Stimulated activated naive CD8-positive, alpha-beta T cell treated with anti-CD3 and anti-CD28 coated beads, Interleukin-15, Interleukin-2, amounts not matched to agents 100 U/mL and 50 U/mL, for 24 hours (primary cell): ENCODE measurements around the gene WNT16.
"Not testable (repeated sequence)": the region's sequence is repeated elsewhere in the genome, so short reads cannot be mapped to it uniquely, and the experiment has no call there.

Source experiments
- ATAC-seq: fragments of 150-1000 bp; cut with Tn5 transposase; one replicate; pipeline ENCODE4 v1.10.0; 2021
- DNase-seq: peaks from one replicate; pipeline ENCODE4 v3.0.0; 2021

Gene WNT16, protein sequence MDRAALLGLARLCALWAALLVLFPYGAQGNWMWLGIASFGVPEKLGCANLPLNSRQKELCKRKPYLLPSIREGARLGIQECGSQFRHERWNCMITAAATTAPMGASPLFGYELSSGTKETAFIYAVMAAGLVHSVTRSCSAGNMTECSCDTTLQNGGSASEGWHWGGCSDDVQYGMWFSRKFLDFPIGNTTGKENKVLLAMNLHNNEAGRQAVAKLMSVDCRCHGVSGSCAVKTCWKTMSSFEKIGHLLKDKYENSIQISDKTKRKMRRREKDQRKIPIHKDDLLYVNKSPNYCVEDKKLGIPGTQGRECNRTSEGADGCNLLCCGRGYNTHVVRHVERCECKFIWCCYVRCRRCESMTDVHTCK

DNA sequence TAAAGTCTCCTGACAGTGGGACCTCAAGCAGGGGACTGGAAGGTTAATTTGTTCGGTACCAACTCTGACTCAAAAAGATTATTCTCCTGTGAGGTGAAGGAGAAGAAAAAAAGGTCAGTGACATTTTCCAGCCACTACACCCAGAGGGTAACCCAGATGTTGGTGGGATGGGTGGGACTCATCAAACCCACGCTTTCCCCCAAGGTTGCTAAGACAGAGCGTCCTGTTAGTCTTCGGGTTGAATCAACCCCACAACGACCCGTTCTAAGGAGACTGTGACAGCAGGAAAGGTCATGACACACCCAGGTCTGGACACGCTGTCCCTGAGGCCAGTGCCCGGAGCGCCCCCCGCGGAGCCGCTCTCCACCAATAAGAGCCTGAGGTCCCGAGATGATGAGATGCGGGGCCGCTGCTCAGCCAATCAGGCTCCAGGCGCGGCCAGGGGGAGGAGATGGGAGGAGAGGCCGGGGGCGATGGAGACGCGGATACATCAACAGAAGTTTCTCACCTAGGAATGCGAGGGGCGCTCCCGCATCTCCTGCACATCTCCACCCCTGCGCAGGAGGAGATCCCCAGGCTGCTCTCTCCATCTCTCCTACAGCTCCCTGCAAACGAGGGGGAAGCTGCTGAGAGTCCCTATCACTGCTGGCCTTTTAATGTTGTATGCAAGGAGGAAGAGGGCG lies at the start of gene WNT16:
Gene WNT16 (plus strand): TSS at position 493 of the 683 bp plus-strand sequence. CDS start 293 bp downstream, outside the sequence.
- peak; percentile 84 for ATAC-seq

DNA sequence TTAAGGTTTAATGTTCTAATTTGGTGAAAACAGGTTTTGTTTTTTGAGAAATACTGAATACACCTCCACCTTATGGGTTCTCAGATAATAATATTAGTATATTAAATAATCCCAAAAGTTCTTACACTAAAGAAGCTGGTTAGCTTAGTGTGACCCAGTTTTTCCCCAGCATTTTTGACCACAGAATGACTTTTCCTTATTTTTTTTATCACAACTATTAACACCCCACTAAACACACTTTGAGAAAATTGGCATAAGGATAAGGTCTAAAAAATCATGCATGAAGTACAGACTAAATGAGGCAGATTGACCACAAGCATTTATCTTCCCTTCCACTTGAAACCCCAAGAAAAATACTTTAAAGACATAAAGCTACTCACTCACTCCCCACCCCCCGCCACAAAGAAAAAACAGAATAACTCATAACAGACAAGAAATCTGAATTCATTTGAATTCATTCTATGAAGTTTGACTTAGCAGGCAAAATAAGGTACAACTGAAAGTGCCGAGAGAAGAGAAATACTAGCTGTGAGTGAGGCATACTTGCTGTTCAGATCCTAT lies 49.7 kb upstream of the WNT16 start:
- DNase-seq (no peak), ATAC-seq (peak; percentile 31)

More for the DNA sequence above, at the start of gene WNT16:
- DNase-seq, result peak; percentile 23

DNA sequence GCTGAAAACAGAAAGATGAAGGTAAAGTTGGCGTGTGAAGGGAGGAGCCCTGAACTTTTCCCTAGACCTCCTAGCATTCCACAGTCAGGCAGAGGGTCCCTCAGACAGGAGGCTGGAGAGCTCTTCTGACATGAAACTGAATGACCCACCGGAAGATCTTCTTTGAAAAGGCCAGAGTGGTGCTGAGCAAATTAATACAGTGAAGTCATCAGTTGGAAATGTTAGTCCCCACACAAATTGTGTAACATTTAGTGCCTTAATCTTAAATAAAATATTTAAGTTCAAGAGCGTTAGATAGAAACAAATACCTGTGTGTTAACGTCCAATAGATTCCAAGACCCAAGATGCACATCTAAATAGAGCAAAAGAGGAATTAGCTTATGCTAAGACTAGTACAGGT lies 49.0 kb upstream of the WNT16 start:
- DNase-seq, result no peak
- ATAC-seq, result no peak

DNA sequence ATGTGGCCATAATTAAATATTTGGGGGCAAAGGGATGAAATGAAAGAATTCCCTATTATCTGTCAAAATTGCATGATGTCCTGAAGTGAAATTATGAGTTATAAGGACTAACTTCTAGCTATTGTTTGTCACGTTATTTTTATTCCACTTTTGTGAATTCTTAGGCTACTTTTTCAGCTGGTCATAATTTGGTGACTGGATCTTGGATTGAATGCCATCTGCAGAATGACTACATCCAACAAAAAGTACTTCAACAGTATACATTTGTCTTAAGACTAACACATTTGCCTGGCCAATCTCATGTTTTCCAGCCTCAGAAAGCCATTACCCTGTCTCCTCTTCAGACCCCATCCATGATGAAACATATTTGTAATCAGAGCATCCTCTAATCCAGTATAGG lies 48.1 kb upstream of the WNT16 start:
- ATAC-seq, result no peak
- no peak for DNase-seq

DNA sequence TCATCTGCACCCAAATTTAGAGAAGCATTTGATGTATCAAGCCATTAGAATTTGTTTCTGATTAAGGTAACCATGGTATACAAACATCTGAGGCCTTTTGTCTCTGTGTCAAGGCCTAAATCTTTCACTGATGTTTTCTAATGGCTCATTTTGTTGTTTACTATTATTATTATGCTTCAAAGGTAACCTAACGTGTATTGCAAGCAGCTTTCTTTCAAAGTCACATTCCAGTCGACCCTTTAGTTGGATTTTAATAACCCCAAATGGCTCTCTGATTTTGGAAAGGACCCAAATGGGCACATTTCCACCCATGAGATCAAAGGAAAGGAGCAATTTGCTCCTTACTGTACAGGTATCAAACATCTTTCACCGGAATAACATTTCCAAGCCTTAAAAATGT lies 46.7 kb upstream of the WNT16 start:
- DNase-seq, result no peak
- ATAC-seq, result no peak

DNA sequence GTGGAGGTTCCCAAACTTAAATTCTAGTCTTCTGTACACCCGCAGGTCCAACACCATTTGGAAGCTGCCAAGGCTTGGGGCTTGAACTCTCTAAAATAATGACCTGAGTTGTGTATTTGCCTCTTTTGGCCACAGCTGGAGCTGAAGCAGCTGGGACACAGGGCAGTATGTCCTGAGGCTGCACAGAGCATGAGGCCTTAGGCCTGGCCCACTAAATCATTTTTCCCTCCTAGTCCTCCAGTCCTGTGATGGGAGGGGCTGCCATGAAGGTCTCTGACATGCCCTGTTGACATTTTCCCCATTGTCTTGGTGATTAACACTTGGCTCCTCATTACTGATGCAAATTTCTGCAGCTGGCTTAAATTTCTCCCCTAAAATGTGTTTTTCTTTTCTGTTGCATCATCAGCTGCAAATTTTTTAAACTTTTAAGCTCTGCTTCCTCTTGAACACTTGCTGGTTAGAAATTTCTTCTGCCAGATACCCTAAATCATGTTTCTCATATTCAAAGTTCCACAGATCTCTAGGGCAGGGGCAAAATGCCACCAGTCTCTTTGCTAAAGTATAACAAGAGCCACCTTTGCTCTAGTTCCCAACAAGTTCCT lies 43.6 kb upstream of the WNT16 start:
- DNase-seq (no peak), ATAC-seq (no peak)

DNA sequence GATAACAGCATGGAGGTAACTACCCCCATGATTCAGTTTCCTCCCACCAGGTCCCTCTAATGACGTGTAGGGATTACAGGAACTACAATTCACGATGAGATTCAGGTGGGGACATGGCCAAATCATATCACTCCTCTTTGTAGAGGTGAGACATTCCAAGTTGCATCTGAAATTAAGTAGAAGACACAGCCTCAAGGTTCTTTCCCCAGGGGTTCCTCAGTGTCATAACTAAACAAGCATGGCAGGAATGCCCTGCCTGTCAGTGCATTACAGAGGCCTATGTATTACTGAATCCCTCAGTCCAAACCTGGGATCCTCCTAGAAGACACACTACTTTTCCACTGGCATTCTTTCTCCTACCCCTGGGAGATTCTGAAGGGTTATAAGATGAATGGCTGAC lies 42.6 kb upstream of the WNT16 start:
- DNase-seq (no peak), ATAC-seq (no peak)

DNA sequence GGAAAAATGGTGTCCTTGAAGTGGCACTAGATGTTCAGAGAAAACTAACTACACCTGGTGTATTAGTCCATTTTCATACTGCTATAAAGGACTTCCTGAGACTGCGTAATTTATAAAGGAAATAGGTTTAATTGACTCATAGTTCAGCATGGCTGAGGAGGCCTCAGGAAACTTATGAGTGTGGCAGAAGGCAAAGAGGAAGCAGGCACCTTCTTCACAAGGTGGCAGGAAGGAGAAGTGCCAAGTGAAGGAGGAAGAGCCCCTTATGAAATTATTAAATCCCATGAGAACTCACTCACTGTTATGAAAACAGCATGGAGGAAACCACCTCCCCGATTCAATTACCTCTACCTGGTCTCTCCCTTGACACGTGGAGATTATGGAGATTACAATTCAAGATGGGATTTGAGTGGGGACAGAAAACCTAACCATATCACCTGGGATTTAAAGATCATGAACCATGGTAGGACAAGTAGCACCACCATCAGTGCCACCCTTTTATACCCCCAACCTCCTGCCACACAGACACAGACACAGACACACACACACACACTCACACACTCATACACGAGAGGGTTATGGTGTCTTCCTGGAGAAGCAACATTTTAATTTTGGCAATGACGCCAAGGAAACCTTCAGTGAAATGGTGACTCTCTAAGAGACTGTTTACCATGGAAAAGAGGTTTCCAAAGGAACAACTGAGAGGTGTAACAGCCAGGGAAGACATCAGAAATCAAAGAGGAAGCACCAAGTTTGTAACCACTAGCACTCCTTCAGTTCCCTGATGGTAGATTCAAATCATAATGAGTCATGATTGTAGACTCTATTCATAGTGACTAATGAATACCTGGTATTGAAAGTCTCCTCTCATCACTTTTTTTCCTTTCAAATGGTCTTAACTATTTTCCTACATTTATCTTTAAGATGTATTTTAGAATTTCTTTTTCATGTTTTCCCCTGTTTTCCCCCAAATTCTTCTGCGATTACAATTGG lies 41.8 kb upstream of the WNT16 start:
- ATAC-seq (peak; percentile 66), DNase-seq (no peak)

DNA sequence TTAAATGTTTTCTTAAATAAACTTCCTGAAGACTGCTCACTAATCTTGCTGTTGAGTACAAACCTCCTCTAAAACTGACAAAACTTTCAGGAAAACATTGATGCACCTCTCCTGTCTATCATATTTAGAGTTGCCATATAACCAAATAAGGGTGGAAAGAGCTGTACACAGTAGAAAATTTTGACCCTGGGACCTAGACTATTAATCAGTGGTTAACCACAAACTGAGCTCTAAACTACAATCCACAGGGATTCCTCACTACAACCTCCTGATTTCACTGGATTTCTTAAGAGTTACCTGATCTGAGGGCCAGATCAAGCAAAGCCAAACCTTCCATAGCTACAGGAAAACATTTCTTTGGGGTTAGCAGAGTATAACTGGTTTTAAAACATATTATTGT lies 39.9 kb upstream of the WNT16 start:
- ATAC-seq (no peak), DNase-seq (no peak)

DNA sequence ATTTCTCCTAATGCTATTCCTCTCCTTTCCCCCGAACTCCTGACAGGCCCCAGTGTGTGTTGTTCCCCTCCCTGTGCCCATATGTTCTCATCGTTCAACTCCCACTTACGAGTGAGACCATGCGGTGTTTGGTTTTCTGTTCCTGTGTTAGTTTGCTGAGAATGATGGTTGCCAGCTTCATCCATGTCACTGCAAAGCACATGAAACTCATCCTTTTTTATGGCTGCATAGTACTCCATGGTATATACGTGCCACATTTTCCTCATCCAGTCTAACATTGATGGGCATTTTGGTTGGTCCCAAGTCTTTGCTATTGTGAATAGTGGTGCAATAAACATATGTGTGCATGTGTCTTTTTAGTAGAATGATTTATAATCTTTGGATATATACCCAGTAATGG lies 38.9 kb upstream of the WNT16 start:
- ATAC-seq, DNase-seq: not testable (repeated sequence)

DNA sequence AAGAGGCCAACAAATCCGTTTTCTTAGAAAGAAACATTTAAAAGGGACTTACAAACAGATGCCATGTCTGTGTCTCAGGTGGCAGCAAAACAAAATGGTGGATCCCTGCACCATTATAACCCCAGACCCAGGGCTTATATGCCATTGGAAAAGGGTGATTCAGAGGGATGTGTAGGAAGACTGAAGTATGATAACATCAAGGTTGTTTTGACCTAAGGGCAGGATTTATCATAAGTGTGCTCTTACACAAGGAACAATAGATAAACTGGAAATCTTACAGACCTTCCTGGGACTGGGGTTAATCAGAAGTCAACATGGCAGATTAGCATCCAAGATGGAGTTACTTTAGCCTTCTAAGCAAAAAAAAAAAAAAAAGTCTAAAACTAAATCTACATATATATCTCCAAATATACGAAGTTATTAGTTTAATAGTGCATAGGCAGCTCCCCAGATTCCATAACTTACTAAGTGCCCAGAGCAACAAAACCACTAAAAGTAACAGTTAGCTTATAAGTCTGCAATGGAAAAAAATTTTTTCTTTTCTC lies 34.3 kb upstream of the WNT16 start:
- ATAC-seq, result no peak
- no peak for DNase-seq

DNA sequence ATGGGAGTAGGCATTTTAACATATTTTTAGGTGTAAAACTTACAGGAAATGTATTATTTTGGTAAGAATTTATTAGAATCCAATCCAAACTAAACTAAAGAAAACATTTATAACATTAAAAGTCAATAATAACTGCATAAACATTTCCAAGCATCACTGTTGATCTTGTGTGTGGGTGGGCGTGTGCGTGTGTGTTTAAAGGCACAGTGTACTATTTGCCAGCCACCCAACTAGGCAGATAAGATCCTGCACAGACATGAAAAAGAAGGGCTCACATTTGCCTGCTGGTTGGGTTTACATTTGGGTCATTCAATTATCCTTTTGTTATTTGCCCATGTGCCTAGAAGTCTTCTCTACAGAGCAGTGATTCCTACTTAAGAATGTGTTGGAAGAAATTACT lies 31.0 kb upstream of the WNT16 start:
- DNase-seq (no peak), ATAC-seq (no peak)

DNA sequence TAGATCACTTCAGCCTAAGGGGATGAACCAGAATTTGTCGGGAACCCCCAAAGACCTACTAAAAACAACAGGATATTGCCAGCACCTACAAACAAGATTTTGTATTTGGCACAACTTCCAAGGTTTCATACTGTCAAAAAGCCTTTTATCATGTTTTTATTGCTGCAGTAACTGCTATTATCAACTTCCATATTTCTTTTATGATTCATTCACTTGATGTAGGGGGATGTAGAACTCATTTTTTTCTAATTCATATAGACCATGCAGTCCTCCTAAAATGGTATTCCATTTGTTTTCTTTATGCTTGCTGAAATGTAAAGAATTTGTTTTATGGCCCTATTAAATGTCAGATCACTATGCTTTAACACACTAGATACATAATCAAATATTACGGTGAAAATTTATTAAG lies 30.0 kb upstream of the WNT16 start:
- no peak for DNase-seq
- ATAC-seq, result no peak

DNA sequence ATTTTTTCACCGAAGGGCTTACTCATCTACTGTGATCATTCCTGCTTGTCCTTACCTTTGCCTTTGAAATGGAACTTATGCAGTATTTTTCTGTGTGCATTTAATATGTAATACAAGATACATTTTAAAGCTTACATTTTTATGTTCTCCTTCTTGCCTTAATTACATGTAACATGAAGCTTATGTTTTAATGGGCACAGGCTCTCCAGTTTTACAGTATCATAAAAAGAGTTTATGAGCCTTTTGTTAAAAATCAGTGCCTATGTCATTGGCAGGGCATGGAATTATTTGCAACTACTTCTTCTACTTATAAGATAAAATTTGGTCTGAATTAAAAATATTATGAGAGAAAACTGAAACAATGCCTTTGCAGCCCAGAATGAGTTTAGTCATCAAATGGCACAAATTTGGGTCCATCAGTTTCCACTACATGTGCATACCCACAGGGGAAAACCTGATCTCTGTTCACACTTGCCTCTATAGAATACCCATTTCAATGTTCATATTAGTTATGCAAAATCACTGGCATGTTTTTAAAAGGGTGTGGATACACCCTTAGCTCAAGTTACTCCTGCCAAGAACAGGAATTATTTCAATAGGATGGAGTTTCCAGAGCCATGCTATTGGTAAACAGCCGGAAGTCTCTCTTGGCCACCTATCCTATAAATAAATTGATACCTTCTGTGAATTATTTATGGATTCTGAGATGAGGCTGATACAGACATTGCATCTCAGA lies 27.9 kb upstream of the WNT16 start:
- no peak for ATAC-seq
- no peak for DNase-seq

DNA sequence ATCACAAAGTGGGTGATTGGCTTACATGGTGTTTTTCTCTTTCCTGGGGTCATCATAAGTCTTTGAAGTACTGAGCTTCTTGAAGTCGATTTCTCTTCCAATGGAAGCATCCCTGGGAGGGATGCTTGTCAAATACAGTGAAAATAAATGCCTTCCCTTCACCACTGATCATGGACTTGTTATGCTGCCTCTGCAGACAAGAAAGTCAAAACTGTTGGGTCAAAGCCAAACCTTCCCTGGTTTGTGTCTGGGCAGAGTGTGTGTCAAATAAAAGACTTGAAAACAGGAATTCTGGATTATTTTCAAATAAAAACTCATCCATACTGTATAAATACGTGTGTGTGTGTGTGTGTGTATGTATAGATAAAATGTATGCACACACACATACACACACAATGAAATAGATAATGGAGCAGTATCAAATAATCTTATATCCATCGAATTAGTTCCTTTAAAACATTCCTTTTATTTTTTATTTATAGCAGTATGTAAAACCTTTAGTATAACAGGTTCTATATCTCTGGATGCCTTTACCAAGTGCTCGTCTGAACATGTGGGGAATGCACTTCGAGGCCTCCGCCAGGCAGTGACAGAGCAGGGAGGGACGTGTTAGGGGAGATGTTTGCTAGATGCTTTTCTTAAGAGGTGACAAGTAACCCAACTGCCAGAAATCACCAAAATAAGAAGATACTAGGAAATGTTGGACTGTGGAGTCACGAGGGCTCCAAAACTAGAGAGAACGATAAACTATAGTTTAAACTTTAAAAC lies 27.2 kb upstream of the WNT16 start:
- no peak for ATAC-seq
- DNase-seq, result no peak

DNA sequence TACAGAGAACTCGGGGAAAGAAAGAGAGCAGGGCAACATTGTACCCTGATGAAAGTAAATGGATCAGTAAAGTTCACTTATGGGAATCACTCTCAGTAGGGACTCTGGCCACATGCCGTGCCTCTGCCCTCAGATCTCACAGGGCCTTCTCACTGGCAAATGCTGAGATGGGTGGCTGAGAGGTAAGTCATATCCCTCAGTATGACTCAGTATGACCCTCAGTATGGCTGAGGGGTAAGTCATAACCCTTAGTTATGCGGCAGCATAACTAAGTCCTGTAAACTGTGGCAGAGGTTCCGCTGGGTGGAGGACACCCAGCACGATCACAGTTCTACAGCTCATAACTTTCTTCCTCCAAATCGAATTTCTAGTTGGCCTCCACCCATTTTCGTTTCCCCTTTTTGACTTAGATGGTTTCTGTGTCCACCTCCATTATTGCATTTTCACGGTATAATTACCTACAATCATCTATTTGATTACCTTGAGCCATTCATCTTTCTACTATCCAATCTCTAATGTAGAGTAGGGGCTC lies 26.5 kb upstream of the WNT16 start:
- ATAC-seq (peak; percentile 87), DNase-seq (no peak)

DNA sequence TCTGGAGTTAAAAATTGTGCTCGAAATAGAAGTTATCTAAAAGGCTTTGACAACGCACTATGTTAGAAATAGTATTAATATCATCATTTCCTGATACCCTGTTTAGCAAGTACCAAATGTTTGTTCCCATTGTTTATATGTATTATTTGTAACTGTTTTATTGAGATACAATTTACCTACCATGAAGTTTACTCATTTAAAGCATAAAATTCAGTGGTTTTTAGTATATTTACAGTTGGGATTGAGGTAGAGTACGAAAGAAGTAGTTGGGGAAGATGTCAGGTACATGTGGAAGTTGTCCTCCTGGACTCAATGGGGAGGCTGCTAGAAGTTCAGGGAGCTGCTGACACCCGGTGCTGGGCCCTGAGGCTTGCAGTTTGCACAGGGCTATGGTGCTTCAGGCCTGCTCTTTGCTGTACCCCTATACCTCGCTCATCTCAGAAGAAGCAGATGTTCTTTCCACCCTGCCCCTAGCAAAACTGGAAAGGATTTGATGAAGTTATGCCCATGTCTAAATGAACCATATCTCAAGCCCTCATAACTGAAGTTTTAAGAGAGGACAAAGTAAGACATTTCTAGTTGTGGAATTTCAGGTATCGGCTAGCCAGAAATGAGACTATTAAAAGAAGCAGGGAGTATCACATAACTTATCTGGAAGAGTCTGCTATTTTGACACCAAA lies 25.2 kb upstream of the WNT16 start:
- DNase-seq (no peak), ATAC-seq (no peak)

DNA sequence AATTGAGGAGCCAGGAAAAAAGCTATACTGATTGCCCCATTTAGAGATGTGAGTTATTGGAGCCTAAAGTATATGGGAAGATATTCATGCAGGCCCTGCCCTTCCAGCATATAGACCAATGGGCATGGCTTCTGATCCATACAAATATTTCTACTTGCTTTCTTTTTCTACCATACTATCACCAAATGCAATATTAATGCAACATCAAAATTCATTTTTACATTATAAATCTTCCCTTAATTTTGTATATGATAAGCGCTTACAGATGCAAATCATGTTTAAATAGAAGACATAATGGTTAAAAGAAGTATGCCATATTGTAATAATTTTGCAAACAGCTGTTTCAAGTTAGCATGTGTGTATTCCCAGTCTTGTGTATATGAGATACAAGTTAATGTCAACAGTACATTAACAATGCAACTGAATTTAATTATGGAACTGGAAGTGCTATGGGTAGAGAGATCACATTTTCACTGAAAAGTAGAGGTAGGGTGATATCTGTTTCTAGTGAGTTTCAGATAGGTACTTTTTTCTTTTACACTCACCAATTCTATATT lies 24.6 kb upstream of the WNT16 start:
- no peak for DNase-seq
- ATAC-seq, result no peak

DNA sequence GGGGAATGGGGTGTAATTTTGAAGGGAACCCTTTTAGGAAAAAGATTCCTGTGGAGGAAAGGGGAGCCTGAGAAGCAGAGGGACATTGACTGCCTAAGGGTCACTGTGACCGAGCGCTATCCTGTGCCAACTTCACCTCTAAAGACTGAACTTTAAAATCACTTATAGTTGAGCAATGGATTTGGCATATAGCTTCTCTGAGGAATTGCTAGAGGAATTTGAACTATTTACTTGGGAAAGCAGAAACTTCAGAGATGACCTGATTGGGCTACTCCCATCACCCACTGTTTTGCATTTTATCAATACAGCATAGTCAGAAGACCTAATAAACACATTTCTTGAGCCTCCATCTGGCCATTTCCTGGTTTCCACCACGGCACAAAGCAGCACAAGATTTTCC lies 23.7 kb upstream of the WNT16 start:
- DNase-seq, result no peak
- no peak for ATAC-seq
